Loucy (cell line): Measurements from ENCODE around the gene SMPDL3A.

Experiments
- H2AFZ ChIP-seq: fragments of 200-600 bp; sonication (generic); 2 replicates; pipeline ENCODE4 v1.6.0; 2016; ENCODE audit warnings: antibody characterized with exemption, mild to moderate bottlenecking, low read length, moderate library complexity
- H3F3A ChIP-seq: fragments of 200-600 bp; 2 replicates; pipeline ENCODE4 v1.6.0; 2016; ENCODE audit warnings: antibody characterized with exemption, low read depth, mild to moderate bottlenecking
- H3K27me3 ChIP-seq: fragments of 200-600 bp; sonication (generic); 2 replicates; pipeline ENCODE4 v1.6.1; 2014; ENCODE audit warnings: low read length, mild to moderate bottlenecking; ENCODE audit not compliant: insufficient read depth, poor library complexity, severe bottlenecking
- H3K36me3 ChIP-seq: fragments of 200-600 bp; sonication (generic); 2 replicates; pipeline ENCODE4 v1.6.1; 2016; ENCODE audit warnings: low read length; ENCODE audit not compliant: insufficient read depth
- H3K4me1 ChIP-seq: fragments of 200-600 bp; sonication (generic); 2 replicates; pipeline ENCODE4 v1.5.1; 2014; ENCODE audit warnings: low read length, mild to moderate bottlenecking; ENCODE audit not compliant: insufficient read depth, poor library complexity, severe bottlenecking
- H3K4me2 ChIP-seq: fragments of 200-600 bp; sonication (generic); 2 replicates; pipeline ENCODE4 v1.6.0; 2014; ENCODE audit warnings: antibody characterized with exemption, low read length, low read depth, mild to moderate bottlenecking; ENCODE audit not compliant: poor library complexity, severe bottlenecking
- H3K4me3 ChIP-seq: fragments of 200-600 bp; sonication (generic); 2 replicates; pipeline ENCODE4 v1.5.1; 2014; ENCODE audit warnings: low read length, mild to moderate bottlenecking, mixed read lengths; ENCODE audit not compliant: poor library complexity, severe bottlenecking
- H3K79me2 ChIP-seq: fragments of 200-600 bp; sonication (generic); 2 replicates; pipeline ENCODE4 v1.6.1; 2014; ENCODE audit warnings: low read length; ENCODE audit not compliant: insufficient read depth
- H3K9ac ChIP-seq: fragments of 200-600 bp; sonication (generic); 2 replicates; pipeline ENCODE4 v1.6.0; 2014; ENCODE audit warnings: mild to moderate bottlenecking, low read depth, low read length, moderate library complexity; ENCODE audit not compliant: poor library complexity, severe bottlenecking
- H3K9me2 ChIP-seq: fragments of 200-600 bp; sonication (generic); replicated peaks from 2 replicates; pipeline ENCODE4 v1.6.1; 2016; ENCODE audit warnings: low read depth, low read length, mixed read lengths
- H3K9me3 ChIP-seq: fragments of 200-600 bp; sonication (generic); 2 replicates; pipeline ENCODE4 v1.6.1; 2014; ENCODE audit warnings: mild to moderate bottlenecking, antibody characterized with exemption, low read length, low read depth; ENCODE audit not compliant: insufficient read depth
- H4K20me1 ChIP-seq: fragments of 200-600 bp; sonication (generic); 2 replicates; pipeline ENCODE4 v1.6.0; 2014; ENCODE audit warnings: antibody characterized with exemption, low read length, mild to moderate bottlenecking; ENCODE audit not compliant: insufficient read depth, poor library complexity, severe bottlenecking
- EZH2phosphoT487 ChIP-seq: fragments of 200-600 bp; IDR thresholded peaks from 2 replicates; pipeline ENCODE4 v1.6.1; 2018; ENCODE audit warnings: antibody characterized with exemption, mild to moderate bottlenecking, moderate library complexity, borderline replicate concordance
- TF ChIP-seq, protein P1 (sequence below): fragments of 200-600 bp; sonication (generic); conservative IDR thresholded peaks from 2 replicates; pipeline ENCODE4 v1.5.1; 2014; ENCODE audit warnings: mild to moderate bottlenecking, antibody characterized with exemption, low read length

SMPDL3A gene

GRCh38 chr6:122749451-122750050 is 39.5 kb upstream of the SMPDL3A start:
- TF ChIP-seq EZH2phosphoT487 = no peak
- TF ChIP-seq, protein P1, sequence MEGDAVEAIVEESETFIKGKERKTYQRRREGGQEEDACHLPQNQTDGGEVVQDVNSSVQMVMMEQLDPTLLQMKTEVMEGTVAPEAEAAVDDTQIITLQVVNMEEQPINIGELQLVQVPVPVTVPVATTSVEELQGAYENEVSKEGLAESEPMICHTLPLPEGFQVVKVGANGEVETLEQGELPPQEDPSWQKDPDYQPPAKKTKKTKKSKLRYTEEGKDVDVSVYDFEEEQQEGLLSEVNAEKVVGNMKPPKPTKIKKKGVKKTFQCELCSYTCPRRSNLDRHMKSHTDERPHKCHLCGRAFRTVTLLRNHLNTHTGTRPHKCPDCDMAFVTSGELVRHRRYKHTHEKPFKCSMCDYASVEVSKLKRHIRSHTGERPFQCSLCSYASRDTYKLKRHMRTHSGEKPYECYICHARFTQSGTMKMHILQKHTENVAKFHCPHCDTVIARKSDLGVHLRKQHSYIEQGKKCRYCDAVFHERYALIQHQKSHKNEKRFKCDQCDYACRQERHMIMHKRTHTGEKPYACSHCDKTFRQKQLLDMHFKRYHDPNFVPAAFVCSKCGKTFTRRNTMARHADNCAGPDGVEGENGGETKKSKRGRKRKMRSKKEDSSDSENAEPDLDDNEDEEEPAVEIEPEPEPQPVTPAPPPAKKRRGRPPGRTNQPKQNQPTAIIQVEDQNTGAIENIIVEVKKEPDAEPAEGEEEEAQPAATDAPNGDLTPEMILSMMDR = no peak
- H3K79me2 ChIP-seq = no peaks in the 10 kb centered on the region
- no peak overlapping the region for H3K4me3 ChIP-seq
- H2AFZ ChIP-seq = no peak overlapping the region
- no peaks in the 10 kb centered on the region for H3K36me3 ChIP-seq
- H3K4me1 ChIP-seq = peaks cover 5% of the 10 kb centered on the region
- no peaks in the 10 kb centered on the region for H3F3A ChIP-seq
- H3K9ac ChIP-seq = no peak overlapping the region
- H3K9me3 ChIP-seq = no peaks in the 10 kb centered on the region
- no peaks in the 10 kb centered on the region for H4K20me1 ChIP-seq
- H3K27me3 ChIP-seq = no peaks in the 10 kb centered on the region
- H3K9me2 ChIP-seq = no peaks in the 10 kb centered on the region
- no peak overlapping the region for H3K4me2 ChIP-seq

DNA sequence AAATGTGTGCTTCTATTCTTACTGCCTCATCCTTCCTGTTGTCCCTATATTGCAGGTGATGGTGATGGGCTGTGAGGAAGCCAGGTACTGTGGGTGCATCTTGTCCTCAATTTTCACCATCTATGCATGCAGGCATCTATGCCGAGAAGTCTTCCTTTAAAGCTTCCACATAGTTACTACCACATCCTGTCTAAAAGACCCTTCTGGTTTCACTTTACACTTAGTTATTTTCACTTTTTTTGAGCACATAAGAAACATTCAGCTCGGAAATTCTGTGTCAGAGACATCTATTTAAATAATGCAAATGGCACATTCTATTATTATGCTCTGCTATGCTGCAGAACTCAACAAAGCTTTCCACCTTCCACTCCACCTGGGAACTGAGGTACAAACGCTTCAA is 37.7 kb upstream of the SMPDL3A start:
- no peaks in the 10 kb centered on the region for H3K9me3 ChIP-seq
- no peaks in the 10 kb centered on the region for H3K36me3 ChIP-seq
- H3K79me2 ChIP-seq = no peaks in the 10 kb centered on the region
- H3K4me3 ChIP-seq = peak overlapping the region; percentile 51
- peaks cover 5% of the 10 kb centered on the region for H3K4me1 ChIP-seq
- peak overlapping the region; percentile 84 for H2AFZ ChIP-seq
- H3K27me3 ChIP-seq = no peaks in the 10 kb centered on the region
- no peak for TF ChIP-seq EZH2phosphoT487
- TF ChIP-seq, protein P1 = no peak
- H4K20me1 ChIP-seq = no peaks in the 10 kb centered on the region
- peak overlapping the region; percentile 37 for H3K4me2 ChIP-seq
- no peak overlapping the region for H3K9ac ChIP-seq
- no peaks in the 10 kb centered on the region for H3K9me2 ChIP-seq
- no peaks in the 10 kb centered on the region for H3F3A ChIP-seq

DNA sequence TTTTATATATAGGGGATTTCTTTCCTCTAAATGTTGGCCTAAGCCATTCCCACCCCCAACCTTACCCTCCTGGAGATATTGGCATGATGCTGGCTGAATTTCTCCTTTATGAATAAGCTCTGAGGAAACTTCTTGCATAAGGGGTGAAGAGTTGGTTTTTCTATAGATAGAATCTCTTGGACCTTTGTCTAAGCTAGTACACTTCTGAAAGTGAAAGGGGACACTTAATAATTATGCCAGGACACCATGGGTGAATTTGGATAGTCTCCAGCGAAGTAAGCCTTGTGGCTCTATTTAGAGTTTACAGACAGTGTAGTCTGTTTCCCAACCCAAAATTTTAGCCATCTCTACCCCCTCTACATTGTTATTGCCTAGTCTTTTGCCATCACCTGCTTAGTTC is 36.6 kb upstream of the SMPDL3A start:
- no peaks in the 10 kb centered on the region for H3K9me2 ChIP-seq
- H3K9ac ChIP-seq = no peak overlapping the region
- no peaks in the 10 kb centered on the region for H3K27me3 ChIP-seq
- no peak for TF ChIP-seq EZH2phosphoT487
- TF ChIP-seq, protein P1 = no peak
- H3F3A ChIP-seq = no peaks in the 10 kb centered on the region
- no peaks in the 10 kb centered on the region for H4K20me1 ChIP-seq
- no peak overlapping the region for H3K4me3 ChIP-seq
- H2AFZ ChIP-seq = peak overlapping the region; percentile 15; the same call in 1 of the 2 replicates
- H3K36me3 ChIP-seq = no peaks in the 10 kb centered on the region
- no peak overlapping the region for H3K4me2 ChIP-seq
- no peaks in the 10 kb centered on the region for H3K79me2 ChIP-seq
- no peaks in the 10 kb centered on the region for H3K9me3 ChIP-seq
- H3K4me1 ChIP-seq = peaks cover 5% of the 10 kb centered on the region
